ENCODE results near the gene GABBR1.

DNA sequence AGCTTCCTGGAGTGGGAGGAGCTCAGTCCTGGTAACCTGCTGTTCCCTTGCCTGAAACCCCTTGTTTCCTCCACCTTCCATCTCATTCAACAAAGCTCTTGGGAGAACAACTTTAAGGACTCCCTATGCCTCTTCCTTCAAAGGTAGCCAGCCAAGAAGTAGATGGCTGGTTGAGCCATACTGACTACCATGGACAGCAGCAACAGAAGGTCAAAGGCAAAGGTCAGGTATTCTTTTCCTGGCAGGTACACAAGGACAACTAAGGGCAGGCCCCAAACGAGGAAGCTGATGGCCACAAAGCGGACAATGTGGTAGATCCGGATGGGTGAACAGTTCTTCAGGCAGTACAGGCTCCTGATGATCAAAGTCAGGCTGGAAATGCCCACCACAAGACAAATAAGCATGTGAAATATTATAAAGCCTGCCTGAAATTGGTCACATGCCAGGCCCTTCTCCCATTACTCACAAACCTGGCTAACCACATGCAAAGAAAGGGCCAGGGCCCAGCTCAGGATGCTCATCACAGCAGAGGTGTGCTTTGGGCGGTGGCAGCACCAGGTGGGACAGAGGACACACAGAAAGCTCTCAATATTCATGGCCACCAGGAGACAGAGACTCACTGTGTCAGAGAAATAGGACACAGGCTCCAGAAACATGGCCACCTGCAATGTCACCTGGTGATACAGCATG is 95.1 kb downstream of the GABBR1 start:
- TF ChIP-seq, protein P1, sequence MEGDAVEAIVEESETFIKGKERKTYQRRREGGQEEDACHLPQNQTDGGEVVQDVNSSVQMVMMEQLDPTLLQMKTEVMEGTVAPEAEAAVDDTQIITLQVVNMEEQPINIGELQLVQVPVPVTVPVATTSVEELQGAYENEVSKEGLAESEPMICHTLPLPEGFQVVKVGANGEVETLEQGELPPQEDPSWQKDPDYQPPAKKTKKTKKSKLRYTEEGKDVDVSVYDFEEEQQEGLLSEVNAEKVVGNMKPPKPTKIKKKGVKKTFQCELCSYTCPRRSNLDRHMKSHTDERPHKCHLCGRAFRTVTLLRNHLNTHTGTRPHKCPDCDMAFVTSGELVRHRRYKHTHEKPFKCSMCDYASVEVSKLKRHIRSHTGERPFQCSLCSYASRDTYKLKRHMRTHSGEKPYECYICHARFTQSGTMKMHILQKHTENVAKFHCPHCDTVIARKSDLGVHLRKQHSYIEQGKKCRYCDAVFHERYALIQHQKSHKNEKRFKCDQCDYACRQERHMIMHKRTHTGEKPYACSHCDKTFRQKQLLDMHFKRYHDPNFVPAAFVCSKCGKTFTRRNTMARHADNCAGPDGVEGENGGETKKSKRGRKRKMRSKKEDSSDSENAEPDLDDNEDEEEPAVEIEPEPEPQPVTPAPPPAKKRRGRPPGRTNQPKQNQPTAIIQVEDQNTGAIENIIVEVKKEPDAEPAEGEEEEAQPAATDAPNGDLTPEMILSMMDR (IDR thresholded peaks at IDR 0.05) = no peak
- no peak for TF ChIP-seq POLR2A (IDR thresholded peaks at IDR 0.05)
